Measurements from ENCODE around the gene ELOVL3. TPM values are rescaled to one million over a fixed set of nuclear protein-coding genes. Genes with fewer than 3 reads are reported as not detected.
A peak's percentile ranks its signal among the peaks of the same experiment; 100 is the strongest.

ELOVL3 gene
- total and polyA plus RNA-seq, 9 of the 15 experiments (the other 6 are each of a cell fraction or from before 2014, with no cell fraction given): 0.32 to 3.3 (median 0.87) TPM

- Histone ChIP-seq H3K4me3 (no peak overlapping the region), H4K20me1 (replicated peaks; ENCODE audit: control insufficient read depth, insufficient read depth, low read length) (no peaks in the 10 kb centered on the region), H3K4me1 (replicated peaks in 1 of 2; ENCODE audit: control insufficient read depth in 2 of 2, insufficient read depth in 2 of 2, low read length in 2 of 2) (peaks cover 4 to 20% of the 10 kb centered on the region in 2 experiments; a peak in 3 of 5 replicates), H3K36me3 (ENCODE audit: control insufficient read depth, insufficient read depth, low read length) (no peaks in the 10 kb centered on the region), H2AFZ (ENCODE audit: low read depth, low read length) (no peak overlapping the region), H3K9me1 (ENCODE audit: control insufficient read depth, insufficient read depth, low read length) (no peaks in the 10 kb centered on the region), H3K9ac (ENCODE audit: insufficient read depth in 1 of 2, low read depth in 2 of 2, low read length in 2 of 2) (no peak overlapping the region; a peak in 1 of 4 replicates), H3K27me3 (ENCODE audit: control insufficient read depth in 2 of 2, insufficient read depth in 2 of 2, low read length in 2 of 2) (no peaks in the 10 kb centered on the region), H3K27ac (ENCODE audit: extremely low read depth, low read depth, low read length) (no peak overlapping the region), H3K79me2 (ENCODE audit: control insufficient read depth, insufficient read depth, low read length) (no peaks in the 10 kb centered on the region), H3K9me3 (replicated peaks; ENCODE audit: control insufficient read depth, insufficient read depth, low read depth, low read length) (no peaks in the 10 kb centered on the region), H3K4me2 (ENCODE audit: insufficient read depth, low read length) (no peak overlapping the region)
- in situ Hi-C loops (cut with MboI): loop anchor here (25.0 kb wide), 1 partner anchor 352 kb away; no protein-coding TSS in a partner anchor
- ChIA-PET POLR2A (no interaction called here), CTCF (ENCODE audit: low intra/inter-chr PET ratio) (no interaction called here)
- 34% methylated on average over 12 of the region's 12 CpGs for WGBS (ENCODE audit: insufficient coverage, low coverage, missing lambda C conversion rate)
- TF ChIP-seq BCOR (IDR thresholded peaks at IDR 0.05): peak; percentile 36; the same call in 1 of the 2 replicates
- no peak for TF ChIP-seq NFXL1 (CRISPR knock-in tag; IDR thresholded peaks at IDR 0.05)
- TF ChIP-seq NCOA6 (IDR thresholded peaks at IDR 0.05): no peak
- TF ChIP-seq SMARCA5 (IDR thresholded peaks at IDR 0.05): no peak
- no peak for TF ChIP-seq ZNF668 (CRISPR knock-in tag; IDR thresholded peaks at IDR 0.05)
- no peak for TF ChIP-seq ZBTB34 (CRISPR knock-in tag; IDR thresholded peaks at IDR 0.05)
- TF ChIP-seq SNRNP70 (optimal IDR thresholded peaks at IDR 0.05; ENCODE audit: low read depth, low read length): no peak
- TF ChIP-seq SRSF9 (IDR thresholded peaks at IDR 0.05; ENCODE audit: borderline replicate concordance, low read depth, low read length): no peak
- no peak for TF ChIP-seq ZBED1 (IDR thresholded peaks at IDR 0.05)
- TF ChIP-seq ZNF507 (tag; conservative IDR thresholded peaks at IDR 0.05): no peak
- TF ChIP-seq, protein P1, sequence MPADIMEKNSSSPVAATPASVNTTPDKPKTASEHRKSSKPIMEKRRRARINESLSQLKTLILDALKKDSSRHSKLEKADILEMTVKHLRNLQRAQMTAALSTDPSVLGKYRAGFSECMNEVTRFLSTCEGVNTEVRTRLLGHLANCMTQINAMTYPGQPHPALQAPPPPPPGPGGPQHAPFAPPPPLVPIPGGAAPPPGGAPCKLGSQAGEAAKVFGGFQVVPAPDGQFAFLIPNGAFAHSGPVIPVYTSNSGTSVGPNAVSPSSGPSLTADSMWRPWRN (IDR thresholded peaks at IDR 0.05; ENCODE audit: low read depth): no peak
- TF ChIP-seq ZFP36 (IDR thresholded peaks at IDR 0.05; ENCODE audit: low read depth, low read length, partially characterized antibody): peak; percentile 65
- TF ChIP-seq RBM25 (IDR thresholded peaks at IDR 0.05; ENCODE audit: low read depth, low read length, severe bottlenecking): peak; percentile 47
- TF ChIP-seq GABPB1 (CRISPR knock-in tag; IDR thresholded peaks at IDR 0.05): no peak
- no peak for TF ChIP-seq HDAC8 (tag; IDR thresholded peaks at IDR 0.05)
- no peak for TF ChIP-seq ZNF449 (CRISPR knock-in tag; IDR thresholded peaks at IDR 0.05)
- TF ChIP-seq NR1H2 (CRISPR knock-in tag; IDR thresholded peaks at IDR 0.05): no peak
- no peak for ATAC-seq
- no peak for DNase-seq (ENCODE audit: extremely low read depth in 1 of 4, low spot score in 3 of 4)
- intact Hi-C loops (cut with micrococcal nuclease): loop anchor here (5.0 kb wide), 2 partner anchors 242 to 347 kb away; no protein-coding TSS in a partner anchor
- no TSS peak for BruUV-seq (replicated peaks)
- no peak for FAIRE-seq
Measured at GRCh38 chr10:102234888-102235597, 8.9 kb downstream of the ELOVL3 start.

Measured in K562 (cell line).